DMS53 treated with DMSO at 0.1 percent for 48 hours (cell line): ENCODE data around the gene NUDCD3.

Experiments
- DNase-seq: peaks from one replicate; lab custom pipeline; 2025; ENCODE audit not compliant: unreplicated experiment; lab: John Stamatoyannopoulos, UW

Gene NUDCD3

DNA sequence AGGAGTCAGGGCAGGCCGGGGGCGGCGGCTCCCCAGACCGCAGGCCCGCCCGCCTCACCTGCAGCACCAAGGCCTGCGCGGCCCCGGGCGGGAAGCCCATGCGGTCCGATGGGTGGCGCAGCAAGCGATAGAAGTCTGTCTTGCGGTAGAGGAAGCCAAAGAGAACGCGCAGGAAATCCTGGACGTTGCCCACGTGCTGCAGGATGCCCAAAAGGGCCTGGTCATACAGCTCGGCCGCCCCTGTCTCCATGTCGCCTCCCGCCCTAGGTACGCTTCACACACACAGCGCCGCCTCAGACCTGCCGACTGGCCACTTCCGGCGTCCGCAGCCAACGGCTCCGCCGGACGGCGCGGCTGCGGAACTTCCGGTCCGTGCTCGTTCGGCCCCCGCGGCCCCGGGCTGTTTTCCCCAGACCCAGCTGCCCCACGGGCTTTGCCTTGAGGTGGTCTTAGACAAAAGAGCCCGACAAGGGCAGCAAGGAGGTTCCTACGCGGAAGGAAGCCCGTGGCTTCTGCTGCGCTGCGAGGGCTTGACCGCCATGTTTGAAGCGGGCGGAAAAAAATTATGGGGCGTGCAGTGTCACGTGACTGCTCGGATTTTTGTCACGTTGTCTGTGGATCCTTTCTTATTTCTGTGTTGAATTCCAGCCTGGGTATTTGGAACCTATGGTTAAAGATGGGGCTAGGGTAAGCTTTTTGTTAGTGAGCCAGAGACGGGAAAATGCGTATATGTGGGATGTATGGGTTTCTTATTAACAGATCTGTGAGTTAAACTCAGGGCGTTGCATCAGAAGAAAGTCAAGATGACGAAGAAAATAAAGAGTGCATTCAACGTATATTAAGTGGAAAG, at the start of gene NUDCD3:
Gene NUDCD3 (minus strand): TSS at position 308 of the 850 bp plus-strand sequence. CDS start 58 bp downstream, at position 250.
- DNase-seq, result peak; percentile 76

DNA sequence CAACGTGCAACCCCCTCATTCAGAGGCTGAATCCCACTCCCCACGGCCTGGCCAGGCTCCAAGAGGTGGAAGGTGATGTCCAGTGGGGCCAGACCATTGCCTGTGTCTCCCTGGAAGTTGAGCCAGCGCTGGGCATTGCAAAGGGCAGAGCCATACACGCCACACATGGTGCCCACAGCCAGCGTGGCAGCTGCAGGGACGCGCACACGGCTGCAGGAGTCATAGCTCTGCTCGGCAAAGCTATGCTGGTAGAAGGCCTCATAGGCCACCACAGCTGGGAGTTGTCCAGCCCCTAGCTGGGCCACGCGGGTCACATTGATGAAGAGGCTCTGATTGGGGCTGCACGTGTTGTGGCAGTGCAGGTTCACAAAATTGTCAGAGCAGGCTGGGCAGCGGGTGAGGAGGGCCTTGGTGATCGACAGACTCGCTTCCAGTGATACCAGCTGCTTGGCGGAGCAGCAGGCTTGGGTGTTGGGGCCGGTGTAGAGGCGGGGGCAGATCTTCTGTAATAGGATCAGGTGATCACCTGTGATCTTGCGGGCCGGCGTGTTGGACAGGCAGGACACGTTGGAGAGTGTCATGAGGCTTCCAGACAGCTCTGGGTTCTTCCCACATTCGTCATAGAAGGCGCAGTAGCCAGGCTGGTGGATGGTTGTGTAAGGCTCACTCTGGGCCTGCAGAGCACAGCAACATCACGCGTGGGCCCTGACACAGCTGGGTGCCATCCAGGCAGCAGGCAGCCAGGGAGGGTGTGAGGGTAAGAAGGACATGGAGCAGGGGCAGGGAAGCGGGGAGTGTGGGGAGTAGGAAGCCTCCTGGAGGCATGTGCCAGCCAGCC, 49.4 kb upstream of the NUDCD3 start:
- DNase-seq, result no peak

DNA sequence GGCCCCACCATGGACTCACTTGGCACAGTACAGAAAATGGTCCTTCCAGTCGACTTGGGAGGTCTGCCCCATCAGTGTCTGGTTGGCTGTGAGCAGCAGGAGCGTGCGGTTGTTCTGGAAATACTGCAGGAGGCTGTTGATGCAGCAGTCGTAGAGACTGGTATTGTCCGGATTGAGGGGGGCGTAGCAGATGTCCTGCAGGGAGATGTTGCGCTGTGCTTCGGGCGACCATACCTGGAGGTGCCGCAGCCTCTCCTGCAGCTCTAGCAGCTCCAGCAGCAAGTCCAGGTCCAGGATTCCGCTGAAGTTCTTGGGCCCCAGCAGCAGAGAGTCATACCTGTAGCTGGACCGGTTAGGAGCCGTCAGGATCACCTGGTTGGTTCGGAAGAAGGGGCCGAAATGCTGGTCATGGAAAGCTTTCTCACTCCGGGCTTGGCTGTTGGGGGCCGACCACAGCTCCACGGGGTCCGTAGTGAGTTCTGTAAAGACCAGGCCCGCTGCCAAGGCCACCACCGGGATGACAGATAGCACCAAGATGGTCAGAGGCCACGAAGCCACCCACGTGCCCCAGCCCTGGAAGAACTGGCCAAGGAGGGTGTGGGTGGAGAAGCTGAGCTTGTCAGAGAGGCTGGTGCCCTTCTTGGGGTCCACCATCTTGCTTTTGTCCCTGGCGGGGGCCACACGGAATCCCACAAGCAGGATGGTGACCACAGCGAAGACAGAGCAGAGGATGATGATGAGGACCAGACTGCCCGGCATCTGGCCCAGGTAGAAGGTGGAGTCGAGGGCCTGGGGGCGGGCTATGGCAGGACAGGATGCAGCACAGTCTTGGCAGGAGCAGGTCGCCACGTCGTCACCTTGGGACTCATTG, 48.6 kb upstream of the NUDCD3 start:
- DNase-seq, result no peak

DNA sequence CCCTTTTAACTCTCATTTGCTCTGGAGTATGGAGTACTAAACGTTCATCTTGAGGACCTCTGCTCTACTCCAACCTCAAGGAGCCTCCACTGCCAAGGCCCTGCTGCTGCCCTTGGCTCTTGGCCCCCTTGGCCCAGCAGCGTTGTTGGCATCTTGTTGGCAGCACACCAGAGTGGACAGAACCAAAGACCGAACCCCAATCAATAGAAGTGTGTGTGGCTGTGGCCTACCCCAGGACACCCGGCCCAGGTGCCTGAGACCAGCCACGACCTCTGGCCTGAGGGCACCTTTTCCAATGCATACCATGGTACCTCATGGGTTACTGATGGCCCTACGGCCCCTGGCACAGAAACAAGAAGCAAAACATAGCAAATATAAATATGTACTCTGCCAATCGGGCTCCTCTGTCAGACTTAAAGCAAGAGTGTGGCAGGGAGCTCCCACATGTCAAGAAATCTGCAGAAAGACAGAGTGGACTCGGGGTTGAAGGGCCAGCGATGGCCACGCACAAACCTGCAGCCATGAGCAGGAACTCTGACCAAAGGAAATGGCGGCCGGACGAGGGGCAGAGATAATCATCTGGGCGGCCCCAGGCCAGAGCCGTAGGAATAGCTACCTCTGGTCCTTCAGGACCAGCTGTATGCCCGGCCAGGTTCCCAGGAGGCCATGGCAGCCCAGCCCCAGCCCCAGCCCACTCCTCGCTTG, 47.8 kb upstream of the NUDCD3 start:
- DNase-seq, result no peak

DNA sequence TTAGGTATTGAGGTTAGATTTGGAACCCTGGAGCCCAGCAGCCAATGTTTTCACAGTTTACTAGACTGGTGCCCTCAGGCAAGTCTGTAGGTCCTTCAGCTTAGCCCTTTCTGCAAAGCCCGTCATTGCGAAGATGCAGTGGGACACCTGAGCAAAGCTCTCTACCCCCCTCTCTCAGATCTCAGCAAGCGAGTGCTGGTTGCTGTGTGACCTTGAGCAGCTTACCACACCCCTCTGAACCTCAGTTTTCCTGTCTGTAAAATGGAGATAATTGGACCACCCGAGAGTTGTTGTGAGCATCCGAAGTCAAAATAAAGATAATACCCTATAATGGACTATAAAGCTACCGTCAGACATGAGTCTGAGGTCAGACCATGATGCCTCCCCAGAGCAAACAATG, 47.0 kb upstream of the NUDCD3 start:
- DNase-seq, result no peak

DNA sequence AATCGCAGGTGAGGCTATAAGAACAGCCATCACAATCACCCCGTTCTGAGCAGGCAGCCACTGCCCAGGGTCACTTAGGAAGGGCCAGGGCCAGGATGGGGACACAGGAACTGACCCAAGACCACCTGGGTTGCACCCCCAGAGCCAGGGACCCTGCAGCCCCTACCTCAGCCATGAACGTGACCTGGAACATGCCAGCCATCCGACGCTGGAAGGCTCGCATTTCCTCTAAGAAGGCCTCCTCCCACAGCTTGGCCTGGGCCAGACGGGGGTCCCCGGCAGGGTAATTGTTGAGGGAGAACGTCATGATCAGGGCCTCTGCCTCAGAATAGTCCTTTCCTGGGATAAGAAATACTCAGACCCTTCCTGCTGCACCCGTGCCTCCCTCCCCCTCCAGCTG, 45.6 kb upstream of the NUDCD3 start:
- DNase-seq, result no peak

DNA sequence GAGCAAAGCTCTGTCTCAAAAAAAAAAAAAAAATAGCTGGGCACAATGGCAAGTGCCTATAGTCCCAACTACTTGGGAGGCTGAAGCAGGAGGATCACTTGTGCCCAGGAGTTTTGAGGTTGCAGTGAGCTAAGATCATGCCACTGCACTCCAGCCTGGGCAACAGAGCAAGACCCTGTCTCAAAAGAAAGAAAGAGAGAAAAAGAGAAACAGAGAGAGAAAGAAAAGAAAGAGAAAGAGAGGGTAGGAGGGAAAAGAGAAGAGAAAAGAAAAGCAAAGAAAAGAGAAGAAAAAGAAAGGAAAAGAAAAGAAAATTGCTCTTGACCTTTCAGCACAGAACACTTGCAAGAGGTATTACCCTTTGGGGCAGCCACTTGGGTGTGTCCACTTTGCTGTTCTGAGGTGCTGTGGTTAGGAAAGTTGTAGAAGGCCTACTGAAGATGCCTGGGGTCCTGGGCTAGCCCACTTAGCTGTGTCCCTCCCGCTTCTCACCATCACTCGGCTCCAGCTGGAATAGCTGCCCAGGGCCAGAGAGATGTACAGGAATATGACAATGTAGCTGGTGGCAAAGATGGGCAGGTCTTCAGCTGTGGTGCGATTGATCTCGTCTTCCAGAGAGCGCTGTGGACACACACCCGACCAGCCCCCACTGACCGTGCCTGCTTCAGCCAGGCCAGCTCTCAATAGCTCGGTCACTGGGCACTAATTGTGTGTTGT, 45.0 kb upstream of the NUDCD3 start:
- DNase-seq, result no peak

DNA sequence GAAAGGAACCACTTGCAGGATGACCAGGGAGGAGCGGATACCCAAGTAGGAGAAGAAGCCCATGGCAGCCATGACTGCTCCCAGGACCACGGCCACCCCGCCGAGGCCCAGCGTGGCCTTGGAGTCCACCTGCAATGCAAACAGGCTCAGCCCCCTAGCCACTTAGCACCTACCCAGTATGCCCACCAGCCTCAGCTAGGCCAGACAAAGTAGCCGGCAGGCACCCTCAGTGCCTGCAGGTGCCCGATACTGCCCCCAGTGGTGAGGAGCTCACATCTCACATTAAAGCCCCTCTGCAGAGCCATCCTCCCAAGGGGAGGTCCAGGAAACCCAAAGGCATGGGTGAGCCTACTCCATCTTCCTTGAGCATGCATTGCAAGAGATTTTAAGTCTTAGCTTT, 44.0 kb upstream of the NUDCD3 start:
- peak; percentile 72 for DNase-seq

DNA sequence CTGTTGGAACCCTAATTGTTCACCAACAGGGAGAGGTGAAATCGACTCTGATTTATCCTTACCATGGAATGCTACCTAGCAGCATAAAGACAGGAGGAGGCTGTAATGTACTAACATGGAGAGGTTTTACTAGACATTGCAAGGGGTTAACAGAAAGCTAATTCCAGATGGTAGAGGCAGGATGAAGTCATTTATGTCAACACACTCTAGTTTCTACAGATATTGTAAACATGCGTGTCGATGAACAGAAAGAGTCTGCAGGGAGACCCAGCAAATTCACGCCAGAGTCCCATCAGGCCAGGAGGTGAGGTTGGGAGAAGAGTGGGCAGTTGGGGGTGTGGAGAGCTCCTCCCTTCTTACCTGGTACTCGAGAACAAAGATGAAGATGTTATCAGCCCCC, 43.6 kb upstream of the NUDCD3 start:
- peak; percentile 94 for DNase-seq

DNA sequence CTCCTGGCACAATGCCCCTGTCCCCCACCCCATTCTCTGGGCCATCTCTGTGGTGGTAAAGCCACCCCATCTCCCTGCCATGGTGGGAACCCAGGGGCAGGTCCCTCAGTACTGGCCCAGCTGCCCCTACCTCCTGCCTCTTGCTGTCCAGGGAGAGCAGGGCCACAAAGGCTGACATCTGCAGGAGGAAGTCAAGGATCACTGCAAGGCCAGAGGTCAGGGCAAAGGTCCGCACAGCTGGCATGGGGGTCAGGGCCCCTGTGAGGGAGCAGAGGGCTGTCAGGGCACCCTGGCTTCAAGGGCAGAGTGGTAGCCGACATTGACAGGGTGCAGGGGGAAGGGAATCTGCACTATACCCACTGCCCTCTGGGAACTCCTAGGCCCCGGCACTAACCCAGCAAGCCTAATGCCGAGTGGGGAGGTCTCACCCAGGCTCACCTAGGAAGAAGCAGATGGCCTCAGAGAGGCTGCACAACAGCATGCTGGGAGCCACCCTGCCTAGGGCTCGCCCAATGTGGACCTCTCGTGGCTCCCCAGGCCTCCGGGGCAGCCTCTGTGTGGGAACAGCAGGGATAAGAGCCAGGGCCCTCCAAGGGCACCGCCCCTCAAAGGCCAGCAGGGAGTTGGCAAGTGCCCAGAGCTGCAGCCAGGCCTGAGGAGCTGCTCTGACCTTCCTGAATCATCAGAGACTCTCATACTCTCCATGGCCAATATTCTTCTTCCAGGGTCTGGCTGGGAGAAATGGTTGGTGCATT, 43.0 kb upstream of the NUDCD3 start:
- peak; percentile 87 for DNase-seq

DNA sequence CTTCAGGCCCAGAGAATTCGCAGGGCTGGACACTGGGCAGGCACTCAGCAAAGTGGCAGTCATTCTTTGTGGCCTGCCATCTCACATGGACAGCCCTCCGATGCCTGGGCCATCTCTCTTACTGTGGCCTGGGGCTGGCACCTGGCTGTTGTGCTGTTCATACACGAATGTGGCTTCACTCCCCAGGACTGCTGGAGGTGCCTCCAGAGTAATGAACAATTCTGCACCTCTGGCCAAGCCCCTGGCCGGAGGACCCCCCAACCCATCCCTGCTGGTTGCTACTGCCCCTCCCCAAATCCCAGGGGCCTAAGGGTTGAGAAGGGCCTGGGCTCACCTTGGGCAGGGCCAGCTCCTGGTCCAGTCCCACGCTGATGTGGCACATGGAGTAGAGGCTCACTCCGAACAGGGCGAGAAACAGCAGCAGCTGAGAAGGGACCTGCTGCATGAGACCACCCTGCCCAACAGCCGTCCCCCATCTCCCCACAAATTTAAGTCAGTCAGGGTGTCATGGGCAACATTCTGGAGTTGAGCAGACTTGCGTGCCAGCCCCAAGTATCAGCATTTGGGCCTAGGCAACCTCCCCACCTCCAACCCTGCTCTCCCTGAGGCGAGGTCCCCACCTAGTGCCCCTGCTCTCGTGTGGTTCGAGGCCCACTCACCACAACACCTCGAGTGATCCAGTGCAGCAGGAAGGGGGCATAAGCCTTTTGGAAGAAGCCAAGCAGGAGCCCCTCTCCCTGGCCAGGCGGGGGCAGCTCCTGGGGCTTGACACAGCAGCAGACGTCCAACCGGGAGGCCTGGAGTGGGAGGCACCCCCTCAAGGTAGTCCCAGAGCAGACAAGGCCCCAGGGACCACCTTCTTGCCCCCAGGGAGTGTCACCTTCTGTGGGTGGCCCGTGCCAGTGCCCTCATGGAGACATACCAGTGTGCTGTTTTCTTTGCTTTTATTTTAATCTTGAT, 41.2 kb upstream of the NUDCD3 start:
- DNase-seq, result no peak

DNA sequence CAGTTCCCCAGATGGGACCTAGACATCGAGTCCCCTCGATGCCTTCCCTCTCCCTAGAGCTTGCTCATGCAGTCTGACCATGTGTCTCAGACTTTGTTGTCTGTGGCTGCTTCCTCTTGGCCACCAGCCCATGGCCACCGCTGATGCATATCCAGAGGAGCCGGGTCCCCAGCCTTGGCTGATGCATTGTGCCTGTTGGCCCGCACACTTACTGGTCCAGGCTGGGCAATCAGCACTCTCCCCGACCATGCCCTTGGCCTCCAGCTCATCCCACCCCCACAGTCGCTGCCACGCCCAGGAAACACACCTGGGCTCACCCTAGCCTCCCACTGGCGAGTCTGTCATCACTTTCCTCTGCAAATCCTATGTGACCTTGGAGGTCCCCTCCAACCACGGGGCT, 40.5 kb upstream of the NUDCD3 start:
- DNase-seq, result peak; percentile 29

DNA sequence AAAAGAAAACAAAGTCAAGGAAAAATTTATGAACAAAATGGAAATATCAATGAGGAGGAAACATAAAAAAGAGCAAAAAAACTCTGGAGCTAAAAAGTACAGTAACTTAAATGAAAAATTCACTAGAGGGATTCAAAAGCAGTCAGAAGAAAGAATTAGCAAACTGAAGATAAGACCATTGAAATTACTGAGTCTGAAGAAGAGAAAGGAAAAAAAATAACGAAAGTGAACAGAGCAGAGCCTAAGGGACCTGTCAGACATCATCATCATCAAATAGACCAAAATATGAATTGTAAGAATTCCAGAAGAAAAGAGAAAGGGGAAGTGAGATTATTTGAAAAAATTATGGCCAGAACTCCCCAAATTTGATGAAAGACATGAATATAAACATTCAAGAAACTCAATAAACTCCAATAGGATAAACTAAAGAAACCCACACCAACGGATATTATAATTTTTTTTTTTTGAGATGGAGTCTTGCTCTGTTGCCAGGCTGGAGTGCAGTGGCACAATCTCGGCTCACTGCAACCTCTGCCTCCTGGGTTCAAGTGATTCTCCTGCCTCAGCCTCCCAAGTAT, 34.4 kb upstream of the NUDCD3 start:
- no peak for DNase-seq

DNA sequence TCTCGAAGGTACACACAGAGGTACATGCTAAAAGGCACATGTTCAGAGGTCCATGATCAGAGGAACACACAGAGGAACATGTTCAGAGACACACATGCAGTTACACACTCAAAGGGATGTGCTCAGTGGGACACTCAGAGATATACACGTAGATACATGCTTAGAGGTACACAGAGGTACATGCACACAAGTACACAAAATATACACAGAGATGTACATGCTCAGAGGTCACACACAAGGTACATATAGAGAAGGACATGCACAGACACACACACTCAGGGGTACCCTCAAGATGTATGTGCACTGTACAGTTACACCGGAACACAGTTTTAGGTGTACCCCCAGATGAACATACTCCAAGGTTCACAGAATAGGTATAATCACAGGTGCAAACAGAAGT, 31.9 kb upstream of the NUDCD3 start:
- no peak for DNase-seq

DNA sequence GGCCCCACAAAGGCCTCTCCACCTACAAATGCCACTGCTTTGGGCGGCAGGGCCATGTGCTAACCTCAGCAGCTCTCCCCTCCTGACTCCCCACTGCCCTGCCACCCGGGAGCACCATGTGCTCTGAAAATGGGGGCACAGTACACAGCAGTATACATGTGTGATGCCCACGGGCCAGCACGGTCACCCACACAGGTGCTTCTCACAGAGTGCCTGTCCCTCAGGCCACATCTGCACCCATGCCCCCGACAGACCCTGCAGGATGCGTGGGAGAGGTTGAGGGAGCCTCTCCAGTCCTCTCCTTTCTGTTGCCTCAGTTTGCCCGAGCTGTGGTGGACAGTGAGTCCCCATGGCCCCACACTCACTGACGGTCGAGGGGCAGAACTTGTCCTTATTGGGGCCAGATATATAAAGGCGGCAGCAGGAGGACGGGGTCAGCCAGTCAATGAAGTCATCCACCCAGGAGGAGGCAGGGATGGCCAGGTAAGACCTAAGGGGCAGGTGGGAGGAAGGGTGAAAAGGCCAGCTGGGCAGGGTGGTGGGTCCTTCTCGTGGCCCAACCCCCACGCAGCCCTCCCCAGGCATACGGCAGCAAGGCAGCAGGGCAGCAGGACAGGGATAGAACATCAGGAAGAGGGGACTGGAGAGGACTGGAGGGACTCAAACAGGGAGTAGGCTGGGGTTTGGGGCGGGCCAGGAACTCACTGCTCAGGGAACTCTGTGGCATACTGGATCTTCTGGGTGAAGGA, 31.1 kb upstream of the NUDCD3 start:
- DNase-seq, result no peak

DNA sequence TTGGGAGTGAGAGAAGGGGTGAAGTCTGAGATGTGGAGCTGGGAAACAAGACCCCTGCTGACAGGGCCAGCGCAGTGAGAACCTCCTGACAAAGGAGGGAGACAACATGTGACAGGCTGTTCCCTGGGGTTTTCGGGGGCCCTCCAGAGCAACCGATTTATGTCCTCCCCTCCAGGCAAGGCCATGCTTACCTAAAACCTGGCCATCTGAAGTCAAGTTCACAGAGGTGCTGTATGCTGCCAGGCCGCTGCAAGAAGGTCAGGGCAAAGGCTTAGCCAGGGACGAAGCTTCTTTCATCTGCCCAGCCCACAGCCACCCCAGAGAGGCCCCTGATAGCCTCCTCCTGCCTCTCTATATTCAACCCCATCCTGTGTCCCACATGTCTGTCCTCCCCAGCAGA, 30.1 kb upstream of the NUDCD3 start:
- no peak for DNase-seq

DNA sequence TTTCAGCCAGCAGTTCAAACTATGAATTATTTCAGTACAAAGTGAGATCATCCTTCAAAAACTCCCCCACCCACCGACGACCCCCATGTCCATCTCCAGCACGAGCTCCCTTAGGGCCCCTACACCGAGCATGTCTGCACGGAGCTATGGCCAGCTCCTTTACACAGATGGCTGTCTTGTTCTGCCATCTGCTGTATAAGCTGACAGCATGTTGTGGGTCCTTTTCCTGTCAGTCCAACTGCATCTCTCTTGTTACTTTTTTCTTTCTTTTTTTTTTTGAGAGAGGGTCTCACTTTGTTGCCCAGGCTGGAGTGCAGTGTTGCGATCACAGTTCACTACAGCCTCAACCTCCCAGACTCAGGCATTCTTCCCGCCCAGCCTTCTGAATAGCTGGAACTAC, 29.1 kb upstream of the NUDCD3 start:
- no peak for DNase-seq
